ENCODE measurements around the gene WDR70. TPM values are rescaled to one million over a fixed set of nuclear protein-coding genes. Genes with fewer than 3 reads are reported as not detected.
"Not testable (repeated sequence)": the region's sequence is repeated elsewhere in the genome, so short reads cannot be mapped to it uniquely, and the experiment has no call there.

The WDR70 gene
- total and polyA plus RNA-seq, 10 of the 15 experiments (the other 5 are each of a cell fraction or from before 2014, with no cell fraction given): 10.9 to 33.6 (median 29.1) TPM

DNA sequence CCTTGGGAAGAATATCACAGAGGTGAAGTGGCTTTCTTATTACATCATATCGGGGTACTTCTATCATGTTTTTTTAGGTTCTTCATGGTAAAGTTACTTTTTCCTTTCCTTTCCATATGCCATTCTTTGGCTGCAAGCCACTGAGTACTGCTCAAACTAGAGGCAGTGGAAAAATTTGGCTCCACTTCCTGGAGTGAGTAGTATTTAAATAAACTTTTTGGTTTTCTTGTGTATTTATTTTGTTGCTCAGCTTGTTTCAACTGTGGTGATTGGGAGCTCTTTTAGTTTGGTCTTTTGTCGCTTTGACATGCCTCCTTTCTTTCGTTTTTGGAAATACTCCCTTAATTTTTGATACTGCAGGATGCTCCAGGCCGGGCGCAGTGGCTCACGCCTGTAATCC, 69.8 kb downstream of the WDR70 start (continued):
- TF ChIP-seq ZBTB33 (IDR thresholded peaks at IDR 0.05) (no peak), ZNF217 (IDR thresholded peaks at IDR 0.05) (no peak)

- H3K4me2 ChIP-seq (ENCODE audit: control insufficient read depth, insufficient read depth); RAD21 ChIA-PET (ENCODE audit: unreplicated experiment); FAIRE-seq; POLR2A ChIA-PET; H4K20me1 ChIP-seq (ENCODE audit: control insufficient read depth, insufficient read depth); ATAC-seq; H3K9me3 ChIP-seq (replicated peaks; ENCODE audit: control insufficient read depth, insufficient read depth, low read length); H3K9ac ChIP-seq (ENCODE audit: control insufficient read depth, insufficient read depth, low read length); H3K27me3 ChIP-seq (replicated peaks in 1 of 2; ENCODE audit: control insufficient read depth in 2 of 2, insufficient read depth in 2 of 2, low read length in 1 of 2); DNase-seq (ENCODE audit: low read depth, low spot score); H3K4me1 ChIP-seq (ENCODE audit: control insufficient read depth, insufficient read depth, low read length); H3K4me3 ChIP-seq; BruUV-seq (replicated peaks); H3K27ac ChIP-seq (ENCODE audit: control insufficient read depth, insufficient read depth); CTCF ChIA-PET; H3K36me3 ChIP-seq (ENCODE audit: control insufficient read depth in 2 of 2, insufficient read depth in 2 of 2, low read length in 1 of 2); in situ Hi-C loops (cut with MboI); H2AFZ ChIP-seq (ENCODE audit: control insufficient read depth, low read depth, low read length); SMC1A ChIA-PET (ENCODE audit: uncharacterized antibody, unreplicated experiment); H3K79me2 ChIP-seq (ENCODE audit: control insufficient read depth, insufficient read depth, low read length); intact Hi-C loops (cut with micrococcal nuclease; ENCODE audit: unreplicated experiment): not testable (repeated sequence)
- 99% methylated on average over 3 of the region's 3 CpGs for WGBS (ENCODE audit: insufficient coverage, insufficient replicate concordance, low lambda C conversion rate, missing lambda C conversion rate)
Measured at GRCh38 chr5:37451991-37452390, 72.9 kb downstream of the WDR70 start.

DNA sequence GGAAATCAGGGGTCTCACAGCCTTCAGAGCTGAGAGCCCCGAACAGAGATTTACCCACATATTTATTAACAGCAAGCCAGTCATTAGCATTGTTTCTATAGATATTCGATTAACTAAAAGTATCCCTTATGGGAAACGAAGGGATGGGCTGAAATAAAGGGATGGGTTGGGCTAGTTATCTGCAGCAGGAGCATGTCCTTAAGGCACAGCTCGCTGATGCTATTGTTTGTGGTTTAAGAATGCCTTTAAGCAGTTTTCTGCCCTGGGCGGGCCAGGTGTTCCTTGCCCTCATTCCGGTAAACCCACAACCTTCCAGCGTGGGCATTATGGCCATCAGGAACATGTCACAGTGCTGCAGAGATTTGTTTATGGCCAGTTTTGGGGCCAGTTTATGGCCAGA, 74.1 kb downstream of the WDR70 start:
- H3K36me3 ChIP-seq (ENCODE audit: control insufficient read depth in 2 of 2, insufficient read depth in 2 of 2, low read length in 1 of 2); DNase-seq (ENCODE audit: low read depth, low spot score); H3K4me1 ChIP-seq (ENCODE audit: control insufficient read depth, insufficient read depth, low read length); H3K4me2 ChIP-seq (ENCODE audit: control insufficient read depth, insufficient read depth); POLR2A ChIA-PET; SMC1A ChIA-PET (ENCODE audit: uncharacterized antibody, unreplicated experiment); H3K27me3 ChIP-seq (replicated peaks in 1 of 2; ENCODE audit: control insufficient read depth in 2 of 2, insufficient read depth in 2 of 2, low read length in 1 of 2); intact Hi-C loops (cut with micrococcal nuclease; ENCODE audit: unreplicated experiment); RAD21 ChIA-PET (ENCODE audit: unreplicated experiment); H3K9ac ChIP-seq (ENCODE audit: control insufficient read depth, insufficient read depth, low read length); H3K9me3 ChIP-seq (replicated peaks; ENCODE audit: control insufficient read depth, insufficient read depth, low read length); H3K4me3 ChIP-seq; H3K27ac ChIP-seq (ENCODE audit: control insufficient read depth, insufficient read depth); H3K79me2 ChIP-seq (ENCODE audit: control insufficient read depth, insufficient read depth, low read length); ATAC-seq; BruUV-seq (replicated peaks); H2AFZ ChIP-seq (ENCODE audit: control insufficient read depth, low read depth, low read length); H4K20me1 ChIP-seq (ENCODE audit: control insufficient read depth, insufficient read depth); FAIRE-seq; CTCF ChIA-PET; in situ Hi-C loops (cut with MboI): not testable (repeated sequence)
- 95% methylated on average over 6 of the region's 7 CpGs for WGBS (ENCODE audit: insufficient coverage, insufficient replicate concordance, low lambda C conversion rate, missing lambda C conversion rate)

Measured in GM12878 (cell line).